GM23248 (cell line): ENCODE measurements around the gene PTPRZ1. TPM values are rescaled to one million over a fixed set of nuclear protein-coding genes. Genes with fewer than 3 reads are reported as not detected.

Source experiments
- DNase-seq: peaks from one replicate; pipeline ENCODE4 v3.0.0-alpha.2; 2015
- H2AFZ ChIP-seq: fragments of 200-600 bp; sonication (generic); 2 replicates; pipeline ENCODE4 v1.6.1; 2016; ENCODE audit warnings: antibody characterized with exemption
- H3F3A ChIP-seq: fragments of 200-600 bp; sonication (generic); 2 replicates; pipeline ENCODE4 v1.6.1; 2016; ENCODE audit warnings: mild to moderate bottlenecking, antibody characterized with exemption, mixed run types; ENCODE audit not compliant: insufficient read depth
- H3K27ac ChIP-seq: fragments of 200-600 bp; sonication (generic); 2 replicates; pipeline ENCODE4 v1.5.1; 2016; ENCODE audit warnings: mild to moderate bottlenecking
- H3K27me3 ChIP-seq: fragments of 200-600 bp; sonication (generic); replicated peaks from 2 replicates; pipeline ENCODE4 v1.6.1; 2016; ENCODE audit warnings: mild to moderate bottlenecking; ENCODE audit not compliant: insufficient read depth
- H3K36me3 ChIP-seq: fragments of 200-600 bp; sonication (generic); 2 replicates; pipeline ENCODE4 v1.6.1; 2016; ENCODE audit warnings: low read depth, mild to moderate bottlenecking
- H3K4me1 ChIP-seq: fragments of 200-600 bp; sonication (generic); 2 replicates; pipeline ENCODE4 v1.6.1; 2016; ENCODE audit warnings: mild to moderate bottlenecking; ENCODE audit not compliant: insufficient read depth
- H3K4me2 ChIP-seq: fragments of 200-600 bp; sonication (generic); one replicate; pipeline ENCODE4 v1.6.1; 2016; ENCODE audit warnings: mild to moderate bottlenecking; ENCODE audit not compliant: unreplicated experiment
- H3K4me3 ChIP-seq: fragments of 200-600 bp; sonication (generic); 2 replicates; pipeline ENCODE4 v1.5.1; 2016; ENCODE audit warnings: mild to moderate bottlenecking
- H3K79me2 ChIP-seq: fragments of 200-600 bp; sonication (generic); 2 replicates; pipeline ENCODE4 v1.6.1; 2016; ENCODE audit warnings: mild to moderate bottlenecking; ENCODE audit not compliant: insufficient read depth
- H3K9ac ChIP-seq: fragments of 200-600 bp; sonication (generic); 2 replicates; pipeline ENCODE4 v1.6.1; 2016; ENCODE audit warnings: mild to moderate bottlenecking
- H3K9me2 ChIP-seq: fragments of 200-600 bp; sonication (generic); 2 replicates; pipeline ENCODE4 v1.6.1; 2016; ENCODE audit warnings: mixed run types, mild to moderate bottlenecking, moderate library complexity; ENCODE audit not compliant: insufficient read depth
- H3K9me3 ChIP-seq: fragments of 200-600 bp; sonication (generic); one replicate; pipeline ENCODE4 v1.6.1; 2017; ENCODE audit warnings: low read depth
- H4K20me1 ChIP-seq: fragments of 200-600 bp; sonication (generic); 2 replicates; pipeline ENCODE4 v1.6.0; 2016; ENCODE audit not compliant: insufficient read depth
- EZH2 ChIP-seq: fragments of 200-600 bp; sonication (generic); IDR thresholded peaks from 2 replicates; pipeline ENCODE4 v1.6.1; 2018; ENCODE audit warnings: antibody characterized with exemption, mild to moderate bottlenecking; ENCODE audit not compliant: insufficient read depth, poor library complexity, severe bottlenecking
- EZH2phosphoT487 ChIP-seq: fragments of 200-600 bp; sonication (generic); IDR thresholded peaks from 2 replicates; pipeline ENCODE4 v1.6.1; 2018; ENCODE audit warnings: antibody characterized with exemption, moderate library complexity, mild to moderate bottlenecking, low read depth; ENCODE audit not compliant: insufficient read depth
- WGBS, 2 experiments: methylation state at CpG; one replicate each; pipeline ENCODE4 v1.1.6; 2015 to 2017; ENCODE audit warnings: low lambda C conversion rate in 2 of 2, low coverage in 1 of 2; ENCODE audit errors: missing lambda C conversion rate in 2 of 2; 5-methylcytosine and 5-hydroxymethylcytosine counted together
- in situ Hi-C: fragments of 300-500 bp; cut with MboI; formaldehyde crosslinking; loops from 2 replicates; pipeline ENCODE4 v1.15.0; 2020
- polyA plus RNA-seq: library from polyadenylated mRNA; unstranded; fragments of >200 nt; fragmentation: Nextera tagmentation; extraction: Ambion mirVana; gene quantifications from 2 replicates; pipeline ENCODE4 v1.2.1, GENCODE V29; 2016
- total RNA-seq: library from RNA; depleted of rRNA; stranded (reverse); fragments of >200 nt; shearing (Covaris generic); gene quantifications from 2 replicates; pipeline ENCODE4 v1.2.3, GENCODE V29; 2014

PTPRZ1 gene
- total and polyA plus RNA-seq, 2 experiments from 2014 or later: not detected

- TF ChIP-seq EZH2 (no peak), EZH2phosphoT487 (no peak)
- Histone ChIP-seq H3K79me2 (no peaks in the 10 kb centered on the region), H3K27me3 (peaks cover 9% of the 10 kb centered on the region; the same call in 1 of the 2 replicates), H3K4me2 (no peak overlapping the region), H2AFZ (no peak overlapping the region), H3K27ac (no peak overlapping the region), H3F3A (no peaks in the 10 kb centered on the region), H3K4me3 (no peak overlapping the region), H3K9me2 (no peaks in the 10 kb centered on the region), H4K20me1 (no peaks in the 10 kb centered on the region), H3K9me3 (no peaks in the 10 kb centered on the region), H3K4me1 (no peaks in the 10 kb centered on the region), H3K9ac (no peak overlapping the region), H3K36me3 (no peaks in the 10 kb centered on the region)
- in situ Hi-C loops: no loop called here
- DNase-seq: no peak
These were observed 12.0 kb upstream of the PTPRZ1 start for GRCh38 chr7:121860953-121861352.

GRCh38 chr7:121862591-121862990 lies 10.4 kb upstream of the PTPRZ1 start:
- Histone ChIP-seq H3K36me3 (no peaks in the 10 kb centered on the region), H3K9me3 (no peaks in the 10 kb centered on the region), H3K4me1 (no peaks in the 10 kb centered on the region), H3K79me2 (no peaks in the 10 kb centered on the region), H3K27me3 (peaks cover 9% of the 10 kb centered on the region; the same call in 1 of the 2 replicates), H3K4me2 (no peak overlapping the region), H3K9me2 (no peaks in the 10 kb centered on the region), H3K4me3 (no peak overlapping the region), H3F3A (no peaks in the 10 kb centered on the region), H3K27ac (no peak overlapping the region), H3K9ac (no peak overlapping the region), H4K20me1 (no peaks in the 10 kb centered on the region), H2AFZ (no peak overlapping the region)
- WGBS, 2 experiments: 16 to 19% methylated on average over 4 of the region's 4 CpGs
- no peak for TF ChIP-seq EZH2phosphoT487
- no peak for TF ChIP-seq EZH2
- in situ Hi-C loops: no loop called here
- no peak for DNase-seq

- TF ChIP-seq EZH2 (no peak), EZH2phosphoT487 (no peak)
- DNase-seq: no peak
- H3K27me3 ChIP-seq: peaks cover 55% of the 10 kb centered on the region
- H3K36me3 ChIP-seq: no peaks in the 10 kb centered on the region
- no peak overlapping the region for H3K27ac ChIP-seq
- no peaks in the 10 kb centered on the region for H3K9me3 ChIP-seq
- H4K20me1 ChIP-seq: no peaks in the 10 kb centered on the region
- no peak overlapping the region for H2AFZ ChIP-seq
- no peaks in the 10 kb centered on the region for H3F3A ChIP-seq
- H3K4me3 ChIP-seq: no peak overlapping the region
- in situ Hi-C loops: no loop called here
- peaks cover 6% of the 10 kb centered on the region; the same call in 1 of the 2 replicates for H3K4me1 ChIP-seq
- no peak overlapping the region for H3K9ac ChIP-seq
- no peaks in the 10 kb centered on the region for H3K79me2 ChIP-seq
- H3K4me2 ChIP-seq: no peak overlapping the region
- H3K9me2 ChIP-seq: no peaks in the 10 kb centered on the region
These were observed 1.8 kb upstream of the PTPRZ1 start for GRCh38 chr7:121871188-121871587.

- H3K9ac ChIP-seq: 0 out of 2 replicates have a peak overlapping the region, but pooled peaks have one; percentile 15
- TF ChIP-seq EZH2 (no peak), EZH2phosphoT487 (0 out of 2 replicates have a peak, but pooled peaks have one; percentile 37)
- H3K9me2 ChIP-seq: no peaks in the 10 kb centered on the region
- peak; percentile 33 for DNase-seq
- no peaks in the 10 kb centered on the region for H3K79me2 ChIP-seq
- H3K36me3 ChIP-seq: no peaks in the 10 kb centered on the region
- H3K4me2 ChIP-seq: peak overlapping the region; percentile 88
- peak overlapping the region; percentile 87 for H2AFZ ChIP-seq
- H3F3A ChIP-seq: no peaks in the 10 kb centered on the region
- no peak overlapping the region for H3K27ac ChIP-seq
- H3K27me3 ChIP-seq: peaks cover 55% of the 10 kb centered on the region
- peak overlapping the region; percentile 75 for H3K4me3 ChIP-seq
- in situ Hi-C loops: no loop called here
- WGBS, 2 experiments: 1 to 2% methylated on average over 43 to 46 of the region's 51 CpGs
- H4K20me1 ChIP-seq: no peaks in the 10 kb centered on the region
- no peaks in the 10 kb centered on the region for H3K9me3 ChIP-seq
- H3K4me1 ChIP-seq: peaks cover 6% of the 10 kb centered on the region; the same call in 1 of the 2 replicates
These were observed 581 bp downstream of the PTPRZ1 start for GRCh38 chr7:121873289-121874194.
